ENCODE results near the gene DLG2. TPM values are rescaled to one million over a fixed set of nuclear protein-coding genes. Genes with fewer than 3 reads are reported as not detected.

DLG2 gene
- total RNA-seq, 2 experiments from 2014 or later: 6.9 to 8.2 TPM

GRCh38 chr11:84097186-84097585, 1530.0 kb downstream of the DLG2 start:
- H3K4me3 ChIP-seq (ENCODE audit: low read depth, low read length, poor library complexity, severe bottlenecking): no peak overlapping the region
- no peaks in the 10 kb centered on the region for H3K9me2 ChIP-seq (ENCODE audit: insufficient read depth, low read length)
- no peak overlapping the region for H3K27ac ChIP-seq (ENCODE audit: low read depth, low read length, poor library complexity, severe bottlenecking)
- intact Hi-C loops (cut with micrococcal nuclease; ENCODE audit: unreplicated experiment): no loop called here
- ChIA-PET POLR2A (interaction anchor here (0.7 to 1.1 kb wide), 3 partner anchors 24 to 1102 kb away, joined by 3 to 5 read pairs (median 3); no protein-coding TSS in a partner anchor), CTCF (ENCODE audit: unreplicated experiment) (no interaction called here)
- no peaks in the 10 kb centered on the region for H3K4me1 ChIP-seq (ENCODE audit: insufficient read depth, low read length, poor library complexity, severe bottlenecking)
- TF ChIP-seq EZH2phosphoT487 (IDR thresholded peaks at IDR 0.05; ENCODE audit: borderline replicate concordance, low read depth, low read length): no peak
- TF ChIP-seq, protein P1, sequence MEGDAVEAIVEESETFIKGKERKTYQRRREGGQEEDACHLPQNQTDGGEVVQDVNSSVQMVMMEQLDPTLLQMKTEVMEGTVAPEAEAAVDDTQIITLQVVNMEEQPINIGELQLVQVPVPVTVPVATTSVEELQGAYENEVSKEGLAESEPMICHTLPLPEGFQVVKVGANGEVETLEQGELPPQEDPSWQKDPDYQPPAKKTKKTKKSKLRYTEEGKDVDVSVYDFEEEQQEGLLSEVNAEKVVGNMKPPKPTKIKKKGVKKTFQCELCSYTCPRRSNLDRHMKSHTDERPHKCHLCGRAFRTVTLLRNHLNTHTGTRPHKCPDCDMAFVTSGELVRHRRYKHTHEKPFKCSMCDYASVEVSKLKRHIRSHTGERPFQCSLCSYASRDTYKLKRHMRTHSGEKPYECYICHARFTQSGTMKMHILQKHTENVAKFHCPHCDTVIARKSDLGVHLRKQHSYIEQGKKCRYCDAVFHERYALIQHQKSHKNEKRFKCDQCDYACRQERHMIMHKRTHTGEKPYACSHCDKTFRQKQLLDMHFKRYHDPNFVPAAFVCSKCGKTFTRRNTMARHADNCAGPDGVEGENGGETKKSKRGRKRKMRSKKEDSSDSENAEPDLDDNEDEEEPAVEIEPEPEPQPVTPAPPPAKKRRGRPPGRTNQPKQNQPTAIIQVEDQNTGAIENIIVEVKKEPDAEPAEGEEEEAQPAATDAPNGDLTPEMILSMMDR (conservative IDR thresholded peaks at IDR 0.05; ENCODE audit: low read length): no peak
- no peak overlapping the region for H2AFZ ChIP-seq (ENCODE audit: low read length)
- no peak for DNase-seq (ENCODE audit: low spot score)
- H4K20me1 ChIP-seq (ENCODE audit: insufficient read depth, low read length): no peaks in the 10 kb centered on the region
- no TSS peak for BruUV-seq (replicated peaks)
- no peaks in the 10 kb centered on the region for H3K79me2 ChIP-seq (ENCODE audit: insufficient read depth, low read depth, low read length)
- H3K36me3 ChIP-seq (ENCODE audit: insufficient read depth, low read length): no peaks in the 10 kb centered on the region
- H3K4me2 ChIP-seq (ENCODE audit: low read length): no peak overlapping the region
- H3K9me3 ChIP-seq (ENCODE audit: low read length): no peaks in the 10 kb centered on the region

GRCh38 chr11:84091212-84091986, 1535.7 kb downstream of the DLG2 start:
- Histone ChIP-seq H3K36me3 (ENCODE audit: insufficient read depth, low read length) (no peaks in the 10 kb centered on the region), H3K4me3 (ENCODE audit: low read depth, low read length, poor library complexity, severe bottlenecking) (no peak overlapping the region), H3K4me2 (ENCODE audit: low read length) (no peak overlapping the region), H3K4me1 (ENCODE audit: insufficient read depth, low read length, poor library complexity, severe bottlenecking) (no peaks in the 10 kb centered on the region), H2AFZ (ENCODE audit: low read length) (no peak overlapping the region), H3K27ac (ENCODE audit: low read depth, low read length, poor library complexity, severe bottlenecking) (no peak overlapping the region), H3K9me3 (ENCODE audit: low read length) (no peaks in the 10 kb centered on the region), H4K20me1 (ENCODE audit: insufficient read depth, low read length) (no peaks in the 10 kb centered on the region), H3K79me2 (ENCODE audit: insufficient read depth, low read depth, low read length) (no peaks in the 10 kb centered on the region), H3K9me2 (ENCODE audit: insufficient read depth, low read length) (no peaks in the 10 kb centered on the region)
- no TSS peak for BruUV-seq (replicated peaks)
- no peak for TF ChIP-seq EZH2phosphoT487 (IDR thresholded peaks at IDR 0.05; ENCODE audit: borderline replicate concordance, low read depth, low read length)
- TF ChIP-seq, protein P1 (conservative IDR thresholded peaks at IDR 0.05; ENCODE audit: low read length): no peak
- no peak for DNase-seq (ENCODE audit: low spot score)
- intact Hi-C loops (cut with micrococcal nuclease; ENCODE audit: unreplicated experiment): no loop called here
- POLR2A ChIA-PET: no interaction called here
- CTCF ChIA-PET (ENCODE audit: unreplicated experiment): no interaction called here
